Stimulated activated CD8-positive, alpha-beta memory T cell treated with anti-CD3 and anti-CD28 coated beads, Interleukin-7, amount 100 ng/mL, for 48 hours (primary cell): ENCODE data around the gene CFAP221.

ENCODE experiments used
- DNase-seq, 2 donors: peaks; one replicate each; pipeline ENCODE4 v3.0.0-alpha.2; 2020; ENCODE audit warnings: low read depth in 1 of 2; ENCODE audit errors: extremely low read depth in 1 of 2

CFAP221 gene

DNA sequence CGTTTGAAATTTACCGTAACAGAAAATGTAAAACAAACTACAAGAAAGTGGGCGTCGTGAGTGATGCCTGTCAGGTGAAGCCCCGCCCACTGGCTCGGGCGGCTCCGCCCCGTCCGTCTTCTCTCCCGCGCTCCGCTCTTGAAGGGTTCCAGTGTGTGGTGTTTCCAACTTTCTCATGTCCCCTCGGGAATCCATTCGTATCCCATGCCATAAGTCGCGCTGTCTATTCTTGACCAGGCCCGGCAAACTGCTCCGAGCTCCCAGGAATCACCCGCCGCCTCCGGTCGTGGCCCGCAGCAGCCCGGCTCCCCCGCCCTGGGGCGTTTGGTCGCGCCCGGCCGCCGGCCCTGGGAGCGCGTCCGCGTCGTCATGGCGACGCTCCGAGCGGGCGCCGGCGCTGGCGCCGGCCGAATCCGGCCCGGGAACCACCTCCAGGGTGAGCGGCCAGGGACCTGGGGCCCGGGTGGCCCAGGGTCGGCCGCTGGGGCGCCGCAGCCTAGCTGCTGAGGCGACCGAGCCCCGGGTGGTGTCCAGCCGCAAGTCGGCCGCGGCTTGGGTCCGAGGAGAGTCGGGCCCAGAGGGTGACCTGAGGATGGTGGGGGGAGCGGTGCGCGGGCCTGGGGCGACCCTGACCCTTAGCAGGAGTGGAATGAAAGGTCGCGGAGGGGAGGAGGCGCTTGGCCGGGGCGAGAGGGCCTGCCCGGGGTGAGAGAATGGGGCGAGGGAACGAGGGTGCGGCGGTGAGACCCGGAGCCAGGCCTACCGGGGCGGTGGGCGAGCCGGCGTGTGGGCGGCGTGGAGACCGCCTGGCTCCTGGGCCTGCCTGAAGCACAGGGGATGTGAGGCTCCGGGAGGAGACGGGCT, at the start of gene CFAP221:
Gene CFAP221, plus strand, starts transcription at position 375 of the 864 bp plus-strand sequence. CDS start 1,683 bp downstream, outside the sequence.
- peak; percentile 23 to 35 for DNase-seq

DNA sequence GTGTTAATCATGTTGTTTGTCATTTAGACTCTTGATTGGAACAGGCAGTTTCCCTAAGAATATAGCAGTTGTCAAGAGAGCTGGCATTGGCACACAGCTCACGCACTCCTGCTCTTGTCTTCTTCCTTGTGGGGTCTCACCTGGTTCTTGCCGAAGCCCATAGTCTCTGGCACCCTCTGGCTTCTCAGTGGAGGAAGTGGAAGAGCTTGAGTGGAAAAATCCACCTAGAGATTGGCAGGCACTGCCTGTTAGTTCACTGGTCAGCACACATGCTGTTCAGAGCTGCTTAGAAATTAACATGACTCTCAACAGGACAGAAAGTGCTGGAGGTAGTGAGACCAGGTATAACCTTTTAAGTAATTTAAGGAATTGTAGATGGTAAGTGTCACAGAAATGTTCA, 48.3 kb upstream of the CFAP221 start:
- no peak for DNase-seq

DNA sequence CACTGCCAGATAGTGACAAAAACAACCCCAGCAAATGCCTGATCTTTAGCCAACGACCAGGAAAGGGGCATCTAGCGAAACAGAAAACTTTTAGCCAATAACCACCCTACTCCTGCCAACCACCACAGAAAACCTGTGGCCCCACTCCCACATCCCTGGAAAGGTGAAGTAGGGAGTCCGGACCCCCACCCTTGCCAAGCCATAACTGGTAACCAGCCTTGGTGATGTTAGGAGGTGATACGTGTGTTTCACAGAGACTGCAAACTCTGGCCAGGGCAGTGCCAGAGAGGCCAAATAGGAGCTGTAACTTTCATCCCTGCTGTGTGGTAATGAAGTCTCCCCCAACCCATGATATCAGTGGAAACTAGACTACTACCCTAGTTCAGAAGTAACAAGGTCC, 47.6 kb upstream of the CFAP221 start:
- DNase-seq, result no peak

DNA sequence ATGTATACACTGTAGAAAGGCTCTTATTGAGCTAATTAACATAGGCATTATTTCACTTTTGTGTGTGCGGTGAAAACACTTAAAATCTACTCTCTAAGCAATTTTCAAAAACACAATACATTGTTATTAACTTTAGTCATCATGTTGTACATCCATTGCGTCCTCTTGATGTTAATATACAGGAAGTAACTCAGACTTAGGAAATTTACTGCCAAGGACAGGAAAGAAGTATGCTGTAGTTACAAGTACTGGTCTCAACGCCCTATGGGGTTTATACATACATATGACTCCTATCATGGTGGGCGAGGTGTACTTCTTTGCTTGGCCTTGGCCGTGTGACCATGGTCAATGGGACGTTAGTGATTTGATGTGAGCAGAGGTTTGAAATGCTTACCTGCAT, 35.5 kb upstream of the CFAP221 start:
- no peak for DNase-seq

DNA sequence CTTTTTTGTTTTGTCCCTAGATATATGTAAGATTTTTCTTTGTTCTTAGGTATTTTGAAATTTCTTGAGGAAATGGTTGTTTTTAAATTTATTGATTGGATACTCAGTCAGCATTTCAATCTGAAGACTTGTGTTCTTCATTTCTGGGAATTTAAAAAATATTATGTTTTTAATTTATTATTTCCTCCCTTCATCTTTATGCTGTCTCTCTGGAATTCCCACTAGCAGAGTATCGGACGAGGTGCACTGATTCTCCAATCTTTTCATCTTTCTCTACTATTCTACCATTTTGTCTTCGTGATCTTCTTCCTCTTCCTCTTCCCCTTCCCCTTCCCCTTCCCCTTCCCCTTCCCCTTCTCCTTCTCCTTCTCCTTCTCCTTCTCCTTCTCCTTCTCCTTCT, 32.3 kb upstream of the CFAP221 start:
- DNase-seq, result no peak

DNA sequence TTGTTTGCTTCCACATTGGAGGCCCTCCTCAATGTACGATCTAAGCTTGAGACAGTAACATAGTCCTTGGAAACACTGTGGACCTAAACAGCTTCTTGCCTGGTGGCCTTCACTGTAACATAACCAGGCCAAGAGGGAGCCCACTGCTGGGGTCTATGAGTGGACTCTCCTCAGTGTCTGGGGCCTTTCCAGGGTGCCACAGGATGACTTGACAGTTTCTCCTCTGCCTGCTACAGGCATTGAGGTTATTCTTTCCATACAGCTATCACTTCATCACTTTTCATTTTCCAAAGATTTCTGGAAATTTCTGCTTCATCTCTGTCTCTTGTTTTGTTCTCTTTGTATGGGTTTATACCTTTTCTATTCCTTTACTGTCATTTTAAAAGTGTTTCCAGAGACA, 31.3 kb upstream of the CFAP221 start:
- DNase-seq, result no peak

DNA sequence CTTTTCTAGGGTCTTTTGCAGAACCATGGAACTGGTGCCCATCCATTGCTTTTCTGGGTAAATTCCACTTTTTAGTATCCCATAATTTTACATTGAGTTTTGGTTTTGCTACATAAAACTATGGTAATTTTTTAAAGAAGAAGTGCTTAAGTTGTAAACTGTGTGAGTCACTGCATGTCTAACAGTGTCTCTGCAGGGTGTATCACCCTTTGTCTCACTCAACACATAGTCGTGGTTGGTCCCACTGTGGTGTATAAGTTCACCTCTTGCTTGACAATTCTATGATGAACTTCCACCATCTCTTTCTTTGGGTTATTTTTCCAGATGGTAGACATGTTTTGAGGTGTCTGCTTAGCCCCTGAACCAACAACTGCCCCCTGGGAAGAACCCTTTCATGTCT, 30.4 kb upstream of the CFAP221 start:
- DNase-seq, result no peak

DNA sequence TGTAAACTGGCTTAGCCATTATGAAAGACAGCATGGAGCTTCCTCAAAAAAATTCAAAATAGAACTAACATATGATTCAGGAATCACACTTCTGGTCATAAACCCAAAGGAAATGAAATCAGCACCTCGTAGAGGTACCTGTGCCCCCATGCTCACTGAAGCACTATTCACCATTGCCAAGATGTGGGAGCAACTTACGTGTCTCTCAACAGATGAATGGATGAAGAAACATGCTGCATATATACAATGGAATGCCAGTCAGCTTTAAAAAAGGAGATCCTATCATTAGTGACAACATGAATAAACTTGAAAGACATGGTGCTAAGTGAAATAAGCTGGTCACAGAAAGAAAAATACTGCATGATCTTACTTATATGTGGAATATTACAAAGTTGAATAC, 28.1 kb upstream of the CFAP221 start:
- DNase-seq, result no peak

DNA sequence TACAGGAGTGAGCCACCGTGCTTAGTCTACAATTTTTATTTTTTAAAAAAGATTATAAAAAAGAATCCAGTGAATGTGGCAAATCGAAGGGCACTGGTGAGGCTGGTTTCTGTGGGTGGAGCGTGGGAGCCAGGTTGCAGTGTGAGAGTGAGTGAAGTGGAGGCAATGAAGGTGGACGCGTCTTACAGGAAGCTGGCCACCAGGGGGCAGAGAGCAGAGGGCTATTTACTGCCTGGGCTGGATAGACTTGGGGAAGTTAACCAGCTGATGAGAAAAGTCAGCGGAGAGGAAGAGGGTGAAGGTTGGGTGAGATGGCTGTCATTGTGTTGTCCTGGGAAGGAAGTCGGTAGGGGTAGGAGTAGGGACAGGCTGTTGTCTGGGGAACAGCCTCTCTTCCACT, 26.8 kb upstream of the CFAP221 start:
- DNase-seq, result peak in 1 of 2 donors; percentile 16

DNA sequence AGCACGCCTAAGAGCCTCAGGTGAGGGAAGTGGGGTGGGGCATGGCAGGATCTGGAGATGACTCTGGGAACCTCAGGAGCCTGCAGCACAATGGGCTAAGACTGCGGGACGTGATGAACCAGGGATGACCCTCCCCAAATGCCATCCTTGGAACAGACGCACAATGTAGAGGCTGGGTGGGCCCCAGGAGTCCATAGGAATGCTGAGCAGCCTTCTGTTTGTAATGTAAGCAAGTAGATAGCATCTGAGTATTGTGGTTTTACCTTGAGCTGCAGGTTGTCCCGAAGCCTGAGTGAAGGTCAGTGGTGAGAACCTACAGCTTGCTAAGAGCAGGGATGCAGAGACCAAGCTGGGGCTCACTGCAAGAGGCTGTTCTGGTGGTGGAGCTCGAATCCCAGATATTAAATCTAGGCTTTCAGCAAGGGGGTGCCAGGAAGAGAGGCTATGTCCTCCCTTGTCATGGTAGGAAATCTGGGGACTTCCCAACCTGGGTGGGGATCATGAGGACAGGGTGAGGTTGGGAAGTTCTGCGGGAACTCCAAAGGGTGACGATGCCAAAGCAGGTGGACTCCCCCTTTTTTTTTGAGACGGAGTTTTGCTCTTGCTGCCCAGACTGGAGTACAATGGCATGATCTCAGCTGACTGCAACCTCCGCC, 25.7 kb upstream of the CFAP221 start:
- no peak for DNase-seq

DNA sequence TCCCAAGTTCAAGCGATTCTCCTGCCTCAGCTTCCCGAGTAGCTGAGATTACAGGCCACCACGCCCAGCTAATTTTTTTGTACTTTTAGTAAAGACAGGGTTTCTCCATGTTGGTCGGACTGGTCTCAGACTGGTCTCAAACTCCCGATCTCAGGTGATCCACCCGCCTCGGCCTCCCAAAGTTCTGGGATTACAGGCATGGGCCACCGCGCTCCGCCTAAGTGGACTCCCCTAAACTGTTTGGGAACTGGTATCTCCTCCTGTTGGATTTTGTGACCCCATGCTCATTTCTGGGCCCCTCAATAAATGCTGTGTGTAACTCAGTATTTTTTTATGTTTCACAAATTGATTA, 25.2 kb upstream of the CFAP221 start:
- no peak for DNase-seq

DNA sequence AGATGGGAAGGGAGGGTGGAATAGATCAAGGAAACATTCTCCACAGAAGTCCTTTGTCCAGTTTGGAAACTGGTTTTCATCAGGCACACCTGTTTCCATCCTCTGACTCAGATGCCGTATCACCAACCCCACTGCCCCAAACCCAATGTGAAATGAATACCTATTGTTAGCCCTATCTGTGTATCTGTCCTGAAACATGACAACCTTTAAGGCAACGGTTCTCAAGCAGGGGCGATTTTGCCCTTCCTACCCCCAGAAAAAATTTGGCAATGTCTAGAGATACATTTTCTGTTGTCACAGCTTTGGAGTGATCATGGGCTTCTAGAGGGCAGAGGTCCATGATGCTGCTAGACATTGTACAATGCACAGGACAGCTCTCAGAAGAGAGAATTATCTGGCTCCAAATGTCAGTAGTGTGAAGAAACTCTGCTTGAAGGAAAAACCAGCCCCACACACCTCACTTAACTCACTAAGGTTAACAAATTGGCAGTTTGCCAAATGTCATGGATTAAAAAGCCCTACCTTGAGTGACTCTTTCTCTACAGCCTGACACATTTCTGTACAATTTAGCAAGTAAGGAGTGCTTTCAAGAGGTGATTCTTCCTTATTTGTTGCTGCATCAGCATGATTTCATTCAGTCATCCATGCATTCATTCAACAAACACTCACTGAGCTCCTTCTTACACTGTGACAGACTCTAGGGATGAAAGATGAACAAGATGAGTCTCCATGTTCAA, 23.4 kb upstream of the CFAP221 start:
- no peak for DNase-seq

DNA sequence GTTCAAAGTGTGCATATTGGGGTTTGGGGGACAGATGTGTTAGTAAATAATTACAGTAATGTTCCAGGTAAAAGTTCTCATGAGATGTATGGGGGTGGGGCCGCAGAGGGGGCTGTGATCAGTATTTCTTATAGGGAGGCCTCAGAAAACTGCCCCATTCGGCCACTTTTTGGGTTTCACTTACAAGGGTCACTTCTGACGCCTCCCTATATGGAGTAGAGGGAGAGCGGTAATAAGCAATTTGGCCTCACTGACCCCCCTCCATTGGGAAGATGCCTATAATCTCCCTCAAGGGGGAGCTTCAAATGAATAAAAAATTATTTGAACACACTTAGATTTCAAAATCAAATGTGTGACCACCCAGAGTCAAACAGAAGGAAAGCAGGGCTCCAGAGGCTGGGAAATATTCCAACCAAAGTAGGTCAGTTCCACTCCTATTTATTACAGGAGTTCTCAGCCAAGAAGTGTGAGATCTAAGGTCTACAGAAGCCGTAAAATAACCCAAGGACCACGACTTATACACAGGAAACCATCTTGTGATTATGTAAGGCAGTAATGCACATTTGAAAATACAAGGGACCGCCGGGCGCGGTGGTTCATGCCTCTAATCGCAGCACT, 22.7 kb upstream of the CFAP221 start:
- no peak for DNase-seq

DNA sequence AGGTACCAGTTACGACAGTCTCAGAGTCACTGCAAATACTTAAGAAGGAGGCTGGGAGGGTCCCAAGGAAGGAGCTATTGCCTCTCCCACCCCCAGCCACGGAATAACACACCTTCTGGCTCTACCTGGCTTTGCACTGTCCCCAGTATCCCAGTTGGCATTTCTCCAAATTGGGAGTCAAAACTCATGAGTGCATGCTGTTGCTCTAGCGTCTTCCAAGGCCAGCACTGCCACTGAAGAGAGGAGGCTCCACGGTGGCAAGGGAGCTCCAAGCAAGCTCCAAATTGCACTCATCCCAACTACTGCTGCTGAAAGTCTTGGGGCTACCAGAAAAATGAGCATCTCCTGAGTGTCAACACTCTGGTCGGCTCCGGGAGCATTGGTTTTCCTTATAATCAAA, 21.6 kb upstream of the CFAP221 start:
- DNase-seq, result no peak

DNA sequence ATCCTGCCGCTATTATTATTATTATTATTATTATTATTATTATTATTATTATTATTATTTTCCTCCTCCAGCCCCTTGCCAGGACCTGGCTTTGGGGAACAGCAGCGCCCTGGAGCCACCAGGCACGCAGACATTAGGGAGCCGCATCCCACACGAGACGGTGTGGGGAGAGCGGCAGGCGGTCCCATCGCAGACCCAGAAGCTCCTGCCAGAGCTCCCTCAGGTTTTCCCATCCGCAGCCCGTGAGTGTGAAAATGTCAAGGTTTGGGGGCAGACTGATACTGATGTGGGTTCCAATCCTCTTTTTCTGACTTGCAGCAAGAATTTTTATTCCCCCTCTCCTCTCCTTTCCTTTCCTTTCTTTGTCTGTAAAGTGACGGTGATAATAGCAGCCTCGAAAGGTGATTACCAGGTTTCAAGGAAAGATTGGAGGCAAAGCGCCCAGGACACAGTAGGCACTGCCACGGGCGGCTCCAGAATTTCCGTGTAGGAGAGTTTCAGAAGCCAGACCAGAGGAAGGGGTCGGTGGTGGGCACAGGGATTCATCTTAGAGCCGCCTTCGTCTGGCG, 20.8 kb upstream of the CFAP221 start:
- no peak for DNase-seq

DNA sequence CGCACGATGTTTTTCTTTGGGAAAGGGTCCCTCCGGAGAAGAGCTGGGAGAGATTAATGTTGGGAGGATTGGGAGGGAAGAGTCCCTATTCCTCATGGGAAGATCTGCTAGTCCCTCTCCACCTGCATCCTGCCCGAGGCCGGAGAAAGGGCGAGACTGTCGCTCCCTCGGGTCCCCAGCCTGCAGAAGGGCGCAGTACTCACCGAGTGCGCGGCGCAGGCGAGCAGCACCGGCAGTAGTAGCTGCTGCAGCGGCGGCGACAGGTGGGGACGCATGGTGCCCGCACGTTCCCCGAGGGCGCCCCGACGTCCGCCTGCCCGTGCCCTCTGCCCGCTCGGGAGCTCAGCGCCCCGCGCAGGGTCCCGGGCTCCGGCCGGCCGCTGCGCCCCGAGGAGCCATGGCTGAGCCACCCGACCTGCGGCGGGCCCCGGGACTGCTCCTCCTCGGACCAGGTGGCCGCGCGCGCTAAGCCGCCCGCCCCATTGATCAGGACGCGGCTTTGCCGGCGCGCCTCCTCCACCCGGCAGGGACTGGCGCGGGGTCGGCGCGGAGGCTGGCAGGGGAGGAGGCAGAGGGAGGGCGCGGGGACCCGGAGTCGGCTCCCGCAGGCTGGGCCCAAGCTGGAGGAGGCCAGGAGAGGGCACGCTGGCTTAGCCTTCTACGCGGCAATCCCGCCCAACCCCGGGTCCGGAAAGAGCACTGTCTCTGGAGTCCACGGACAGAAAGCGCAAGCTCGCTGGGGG, 20.1 kb upstream of the CFAP221 start, which contains the start of gene SCTR:
Gene SCTR, minus strand, starts transcription at position 532 of the 743 bp plus-strand sequence. Its CDS starts 257 bp downstream, at position 275.
- DNase-seq, result no peak

DNA sequence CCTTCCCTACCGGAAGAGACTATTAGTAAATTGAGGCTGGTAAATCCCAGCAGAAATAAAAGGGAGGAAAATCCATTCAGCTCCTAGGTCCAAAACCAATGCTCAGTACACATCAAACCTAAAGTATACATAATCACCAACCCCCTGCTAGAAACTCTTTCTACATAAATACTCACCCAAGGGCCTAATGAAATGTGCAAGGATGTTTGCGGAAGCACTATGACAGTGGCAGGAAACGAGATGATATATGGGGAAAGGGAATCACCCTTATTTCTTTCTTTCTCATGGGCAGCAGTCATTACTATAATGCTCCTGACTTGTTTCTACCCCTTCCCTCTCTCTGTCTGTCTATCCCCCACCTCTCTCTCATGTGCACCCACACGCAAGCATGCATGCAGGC, 18.6 kb upstream of the CFAP221 start:
- no peak for DNase-seq

DNA sequence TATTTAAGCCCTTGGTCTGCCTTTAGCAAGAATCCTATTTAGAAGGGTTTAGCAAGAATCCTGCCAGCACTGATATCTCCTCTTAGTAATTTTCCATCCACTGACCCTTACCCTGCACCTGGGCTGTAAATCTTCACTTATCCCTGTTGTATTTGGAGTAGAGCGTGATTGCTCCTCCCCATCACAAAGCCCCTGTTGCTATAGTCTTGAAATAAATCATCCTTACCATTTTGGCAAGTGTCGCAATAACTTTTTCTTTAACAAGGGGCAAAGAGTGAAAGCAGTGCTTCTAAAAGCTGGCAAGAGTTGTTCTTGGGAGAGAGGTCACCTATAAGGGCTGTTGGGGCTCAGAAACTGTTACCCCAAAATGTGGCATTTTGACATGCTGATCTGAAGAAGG, 16.2 kb upstream of the CFAP221 start:
- DNase-seq, result no peak

DNA sequence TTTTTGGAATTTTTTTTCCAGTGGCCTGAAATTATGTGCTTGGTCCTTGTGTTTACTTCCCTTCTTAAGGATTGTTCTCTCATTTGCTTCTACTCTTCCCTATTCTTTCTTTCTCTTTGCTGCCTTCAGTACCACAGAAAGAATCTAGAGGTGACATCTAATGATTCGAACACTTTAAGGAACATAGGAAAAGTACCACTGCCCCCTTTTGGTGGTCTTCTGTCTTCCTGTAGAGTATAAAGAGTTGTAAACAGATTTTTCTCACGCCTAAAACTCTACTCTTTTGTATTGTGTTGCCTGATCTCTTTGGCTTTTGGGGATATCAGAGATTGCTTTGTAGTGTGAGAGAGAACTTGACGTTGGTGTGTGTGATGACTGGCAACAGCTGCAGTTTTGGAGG, 13.0 kb upstream of the CFAP221 start:
- DNase-seq, result no peak

DNA sequence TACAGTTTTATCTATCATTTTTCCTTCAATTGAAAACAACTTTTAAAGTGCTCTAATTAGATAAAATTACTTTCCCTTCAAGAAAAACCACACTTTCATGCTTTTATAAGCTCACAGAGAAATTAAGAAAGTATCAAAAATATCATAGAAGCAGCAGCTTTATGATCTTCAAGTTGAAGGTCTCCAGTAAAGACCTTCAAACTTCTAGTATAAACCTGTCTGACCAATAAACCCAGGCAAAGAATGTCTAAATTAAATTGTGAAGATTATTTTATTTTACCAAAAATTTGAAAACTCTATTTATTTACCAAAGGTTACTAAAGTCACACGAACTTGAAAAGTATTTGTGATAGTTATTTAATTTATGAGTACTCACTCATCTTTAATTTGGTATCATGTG, 10.7 kb upstream of the CFAP221 start:
- DNase-seq, result no peak
